SK-MEL-5 (cell line): ENCODE measurements around the gene LAMC2. TPM values are rescaled to one million over a fixed set of nuclear protein-coding genes. Genes with fewer than 3 reads are reported as not detected.
A peak's percentile ranks its signal among the peaks of the same experiment; 100 is the strongest.
"Not testable (repeated sequence)": the region's sequence is repeated elsewhere in the genome, so short reads cannot be mapped to it uniquely, and the experiment has no call there.

Source experiments
- DNase-seq: peaks from one replicate; pipeline ENCODE4 v3.0.0-alpha.2; 2016; ENCODE audit warnings: low read depth, low spot score
- in situ Hi-C: cut with HindIII; loops from 2 replicates; pipeline ENCODE4 v1.10.0; 2016; ENCODE audit warnings: low sequenced_read_pairs, high pct_unique_total_duplicates, low pct_unique_long_range_greater_than_20kb
- total RNA-seq: library from RNA; depleted of rRNA; stranded (reverse); fragments of >200 nt; shearing (Covaris generic); gene quantifications from 2 replicates; pipeline ENCODE4 v1.2.3, GENCODE V29; 2014

LAMC2 gene
- total RNA-seq, 1 experiment from 2014 or later: 0.03 TPM

DNA sequence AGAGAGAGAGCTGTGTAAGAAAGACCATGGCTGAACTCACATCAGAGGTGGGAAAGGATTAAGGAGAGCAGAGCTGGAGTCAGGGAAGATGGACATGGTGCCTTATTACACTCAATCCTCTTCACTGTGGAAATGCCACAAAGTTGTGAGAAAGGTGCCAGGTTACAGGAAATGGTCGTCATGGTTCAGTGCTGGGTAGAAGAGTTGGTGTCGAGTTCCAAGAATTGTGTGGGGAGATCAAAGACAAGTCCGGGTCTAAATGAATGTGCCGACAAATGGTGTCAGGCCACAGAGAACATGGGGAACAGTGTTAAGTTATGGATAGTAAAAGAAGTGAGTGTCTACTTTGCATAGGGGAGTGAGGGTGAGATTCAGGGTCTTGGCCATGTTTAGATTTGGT is 40.9 kb downstream of the LAMC2 start:
- in situ Hi-C loops: loop anchor here (25.0 kb wide), 1 partner anchor 90 kb away; no protein-coding TSS in a partner anchor
- DNase-seq: no peak

DNA sequence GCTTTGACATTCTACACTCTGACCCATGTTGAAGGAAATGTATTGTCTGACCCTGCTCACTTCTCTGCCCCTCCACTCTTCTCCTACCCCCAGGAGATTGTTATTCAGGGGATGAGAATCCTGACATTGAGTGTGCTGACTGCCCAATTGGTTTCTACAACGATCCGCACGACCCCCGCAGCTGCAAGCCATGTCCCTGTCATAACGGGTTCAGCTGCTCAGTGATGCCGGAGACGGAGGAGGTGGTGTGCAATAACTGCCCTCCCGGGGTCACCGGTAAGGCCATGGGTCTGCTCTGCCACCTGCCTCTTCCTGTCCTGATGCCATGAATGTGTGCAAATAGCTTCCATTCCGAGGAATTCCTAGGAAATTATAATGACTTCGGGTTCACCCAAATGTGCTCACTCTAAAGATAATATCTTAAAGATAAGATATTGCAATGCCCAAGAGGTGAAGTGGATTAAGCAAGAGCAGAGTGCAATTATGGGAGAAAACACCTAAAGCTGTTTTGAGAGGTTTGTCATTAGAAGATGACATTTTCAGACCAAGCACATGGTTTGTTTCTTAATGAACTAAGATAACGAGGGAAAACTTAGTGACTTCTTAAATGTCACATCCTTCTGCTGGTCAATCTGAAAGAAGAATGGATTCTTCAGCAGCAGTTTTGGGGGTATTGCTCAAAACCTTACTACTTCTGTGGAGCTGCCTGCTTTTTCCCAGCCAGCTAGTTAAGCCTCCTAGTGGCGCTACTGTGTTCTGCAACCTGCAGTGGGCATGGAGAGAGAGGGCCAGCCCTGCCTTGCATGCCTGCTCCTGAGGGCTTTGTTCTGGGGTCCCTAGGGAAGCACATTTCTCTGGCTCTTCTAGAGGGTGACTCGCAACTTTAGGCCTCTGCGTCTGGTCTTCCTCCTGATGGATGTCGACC is 41.6 kb downstream of the LAMC2 start:
- in situ Hi-C loops: loop anchor here (25.0 kb wide), 1 partner anchor 90 kb away; no protein-coding TSS in a partner anchor
- DNase-seq: peak; percentile 70

DNA sequence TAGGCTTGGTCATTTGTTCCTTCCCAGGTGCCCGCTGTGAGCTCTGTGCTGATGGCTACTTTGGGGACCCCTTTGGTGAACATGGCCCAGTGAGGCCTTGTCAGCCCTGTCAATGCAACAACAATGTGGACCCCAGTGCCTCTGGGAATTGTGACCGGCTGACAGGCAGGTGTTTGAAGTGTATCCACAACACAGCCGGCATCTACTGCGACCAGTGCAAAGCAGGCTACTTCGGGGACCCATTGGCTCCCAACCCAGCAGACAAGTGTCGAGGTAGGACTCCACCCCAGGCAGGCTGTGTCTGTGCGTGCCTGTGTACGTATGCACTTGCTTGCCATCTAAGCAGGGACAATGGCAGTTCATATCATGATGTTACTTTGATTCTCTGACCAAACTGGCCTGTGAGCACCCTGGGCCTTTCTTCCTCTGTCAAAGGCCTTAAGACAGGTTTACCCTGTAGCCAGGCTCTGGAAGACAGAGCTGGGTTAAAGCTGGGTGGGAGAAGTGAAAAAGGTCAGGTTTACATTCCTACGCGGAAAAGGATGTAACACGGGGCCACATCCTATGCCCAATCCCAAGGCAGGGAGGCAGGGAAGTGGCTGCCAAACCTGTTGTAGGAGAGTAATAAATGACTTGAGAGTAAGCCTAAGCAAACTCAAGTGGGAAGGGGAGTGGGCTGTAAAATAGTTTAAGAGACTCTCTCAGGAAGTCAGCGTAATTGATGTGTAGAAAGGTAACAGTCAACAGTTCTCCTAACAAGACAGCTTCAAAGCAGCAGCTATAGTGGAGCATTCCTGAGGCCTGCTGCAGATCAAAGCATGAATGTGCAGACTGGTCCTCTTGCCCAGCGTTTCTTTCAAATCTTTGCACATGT is 42.5 kb downstream of the LAMC2 start:
- in situ Hi-C loops: loop anchor here (25.0 kb wide), 1 partner anchor 91 kb away; no protein-coding TSS in a partner anchor

DNA sequence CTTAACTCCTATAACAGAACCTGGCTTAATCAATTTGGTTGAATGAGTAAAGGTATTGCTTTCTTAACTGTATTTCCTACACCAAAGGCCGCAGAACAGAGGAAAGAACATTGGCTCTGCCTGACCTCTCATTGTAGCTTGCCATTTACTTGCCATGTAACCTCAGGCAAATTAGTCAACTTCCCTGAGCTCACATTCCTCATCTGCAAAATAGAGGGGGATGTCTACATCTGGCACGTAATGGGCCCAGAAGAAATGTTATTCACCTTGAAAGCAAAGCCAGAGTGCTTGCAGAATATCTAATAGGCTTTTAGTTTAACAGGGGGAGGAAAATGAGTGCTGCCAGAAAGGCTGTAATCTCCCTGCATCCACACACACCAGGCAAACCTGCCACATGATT is 44.3 kb downstream of the LAMC2 start:
- DNase-seq: no peak
- in situ Hi-C loops: loop anchor here (25.0 kb wide), 1 partner anchor 93 kb away; no protein-coding TSS in a partner anchor

More for the DNA sequence above, 42.5 kb downstream of the LAMC2 start:
- no peak for DNase-seq

DNA sequence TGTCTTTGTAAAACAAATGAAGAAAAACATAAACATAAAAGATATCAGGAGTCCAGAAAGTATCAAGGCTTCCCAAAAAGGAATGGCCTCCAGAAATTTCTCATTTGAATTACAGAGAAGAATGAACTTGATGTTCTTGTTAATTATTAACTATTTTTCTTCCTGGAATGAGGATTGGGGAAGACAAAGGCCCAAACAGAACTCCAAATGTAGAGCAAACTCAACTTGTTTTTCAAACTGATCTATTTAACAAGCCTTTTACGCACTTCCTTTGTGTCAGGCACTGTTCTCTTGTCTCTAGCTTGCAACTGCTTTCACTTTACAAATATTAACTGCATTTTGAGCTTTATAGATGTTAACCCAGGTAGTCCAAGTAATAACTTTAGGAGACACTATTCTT is 45.5 kb downstream of the LAMC2 start:
- in situ Hi-C loops: loop anchor here (25.0 kb wide), 1 partner anchor 94 kb away; no protein-coding TSS in a partner anchor
- DNase-seq: no peak

DNA sequence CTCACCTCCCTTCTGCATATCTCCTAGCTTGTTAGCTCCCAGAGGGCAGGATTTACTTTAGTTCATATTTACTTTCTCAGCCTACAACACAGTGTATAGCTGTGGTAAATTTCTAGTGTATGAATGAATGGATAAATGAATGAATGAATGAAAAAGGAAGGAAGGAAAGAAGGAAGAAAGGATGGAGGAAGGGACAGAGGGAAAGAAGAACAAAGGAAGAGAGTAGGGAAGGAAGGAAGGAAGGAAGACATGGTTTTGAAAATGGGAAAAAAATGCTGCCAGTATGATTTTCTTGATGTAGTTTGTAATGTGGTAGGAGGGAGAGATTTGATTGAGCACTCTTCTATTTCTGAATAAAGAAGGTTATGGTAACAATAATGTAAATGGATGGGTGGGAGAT is 47.0 kb downstream of the LAMC2 start:
- no peak for DNase-seq
- in situ Hi-C loops: loop anchor here (25.0 kb wide), 1 partner anchor 96 kb away; no protein-coding TSS in a partner anchor

DNA sequence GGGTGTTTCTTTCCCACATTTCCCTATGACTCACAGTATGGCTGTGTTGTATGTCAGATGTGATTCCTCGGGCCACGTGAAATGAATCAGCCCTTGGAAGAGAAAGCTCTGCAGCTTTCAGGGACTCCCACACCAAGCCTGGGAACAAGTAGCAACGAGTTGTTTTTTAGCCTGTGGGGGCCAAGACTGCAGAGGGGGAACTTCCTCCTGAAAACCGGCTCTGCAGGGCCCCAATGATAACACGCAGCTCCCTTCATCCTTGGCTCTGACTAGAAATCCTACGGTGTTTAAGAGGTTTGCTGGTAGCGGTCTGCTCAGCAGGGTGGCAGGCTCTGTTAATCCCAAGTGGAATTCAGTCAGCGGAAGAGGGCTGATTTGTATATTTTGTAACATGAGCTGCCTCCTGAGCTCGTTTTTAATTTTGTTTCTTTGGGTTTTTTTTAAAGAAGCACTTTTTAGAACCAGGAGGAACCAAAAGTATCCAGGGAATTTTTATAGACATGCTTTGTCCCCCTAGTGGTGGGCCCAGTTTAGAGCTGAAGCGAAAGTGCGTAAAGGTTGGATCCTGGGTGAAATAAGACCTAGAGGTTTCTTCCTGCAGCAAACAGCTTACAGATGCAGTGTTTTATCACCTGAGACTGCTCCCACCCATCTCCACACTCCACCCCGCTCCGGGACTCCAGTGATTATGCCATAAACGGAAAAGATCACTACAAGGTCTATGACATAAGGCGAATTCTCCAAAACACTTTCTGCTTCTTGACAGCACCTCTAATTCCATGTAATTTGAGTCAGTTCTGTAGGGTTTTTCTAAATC is 48.8 kb downstream of the LAMC2 start:
- in situ Hi-C loops: loop anchor here (25.0 kb wide), 1 partner anchor 98 kb away; no protein-coding TSS in a partner anchor

DNA sequence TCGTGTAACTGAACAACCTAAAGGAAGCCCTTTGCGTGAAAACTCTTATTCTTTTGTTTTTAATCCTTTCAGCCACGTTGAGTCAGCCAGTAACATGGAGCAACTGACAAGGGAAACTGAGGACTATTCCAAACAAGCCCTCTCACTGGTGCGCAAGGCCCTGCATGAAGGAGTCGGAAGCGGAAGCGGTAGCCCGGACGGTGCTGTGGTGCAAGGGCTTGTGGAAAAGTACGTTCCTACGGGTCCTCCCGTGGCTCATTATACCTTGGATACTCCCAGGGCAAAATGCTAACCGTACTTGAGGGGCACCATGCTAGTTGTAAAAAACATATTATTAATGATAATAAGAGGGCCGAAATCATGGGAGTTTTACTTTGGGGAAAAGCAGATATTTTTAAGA is 49.4 kb downstream of the LAMC2 start:
- in situ Hi-C loops: loop anchor here (25.0 kb wide), 1 partner anchor 98 kb away; no protein-coding TSS in a partner anchor
- peak; percentile 82 for DNase-seq

More for the DNA sequence above, 48.8 kb downstream of the LAMC2 start:
- peak; percentile 73 for DNase-seq

DNA sequence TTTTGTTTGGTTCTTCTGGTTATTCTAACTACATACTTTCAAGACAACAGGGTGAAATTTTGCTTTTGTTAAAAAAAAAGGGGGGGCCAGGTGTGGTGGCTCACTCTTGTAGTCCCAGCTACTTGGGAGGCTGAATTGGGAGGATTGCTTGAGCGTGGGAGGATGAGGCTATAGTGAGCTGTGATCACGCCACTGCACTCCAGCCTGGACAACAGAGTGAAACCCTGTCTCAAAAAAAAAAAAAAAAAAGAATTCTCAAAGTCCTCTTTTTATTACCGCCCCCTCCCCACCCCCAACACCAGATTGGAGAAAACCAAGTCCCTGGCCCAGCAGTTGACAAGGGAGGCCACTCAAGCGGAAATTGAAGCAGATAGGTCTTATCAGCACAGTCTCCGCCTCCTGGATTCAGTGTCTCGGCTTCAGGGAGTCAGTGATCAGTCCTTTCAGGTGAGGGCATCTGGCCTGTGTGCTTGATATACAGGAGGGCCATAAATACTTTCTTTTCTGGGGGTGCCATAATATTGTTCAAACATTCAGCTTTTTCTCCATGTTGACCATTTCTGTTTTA is 50.2 kb downstream of the LAMC2 start:
- in situ Hi-C loops: loop anchor here (25.0 kb wide), 1 partner anchor 99 kb away; no protein-coding TSS in a partner anchor
- DNase-seq: no peak

DNA sequence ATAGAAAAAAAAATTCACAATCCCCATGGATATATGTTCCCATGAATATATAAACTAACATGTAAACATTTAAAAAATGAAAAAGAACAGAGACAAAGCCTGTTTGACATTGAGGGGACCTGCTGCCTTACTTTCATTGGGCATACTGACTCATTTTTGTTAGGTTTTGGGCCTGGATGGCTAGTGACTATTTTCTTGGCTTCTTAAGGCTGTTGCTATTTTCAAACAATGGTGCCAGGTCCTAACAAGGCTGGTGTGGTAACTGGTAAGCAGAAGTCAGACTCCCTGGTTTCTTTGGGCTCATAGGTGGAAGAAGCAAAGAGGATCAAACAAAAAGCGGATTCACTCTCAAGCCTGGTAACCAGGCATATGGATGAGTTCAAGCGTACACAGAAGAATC is 51.0 kb downstream of the LAMC2 start:
- DNase-seq: no peak
- in situ Hi-C loops: loop anchor here (25.0 kb wide), 1 partner anchor 100 kb away; no protein-coding TSS in a partner anchor

DNA sequence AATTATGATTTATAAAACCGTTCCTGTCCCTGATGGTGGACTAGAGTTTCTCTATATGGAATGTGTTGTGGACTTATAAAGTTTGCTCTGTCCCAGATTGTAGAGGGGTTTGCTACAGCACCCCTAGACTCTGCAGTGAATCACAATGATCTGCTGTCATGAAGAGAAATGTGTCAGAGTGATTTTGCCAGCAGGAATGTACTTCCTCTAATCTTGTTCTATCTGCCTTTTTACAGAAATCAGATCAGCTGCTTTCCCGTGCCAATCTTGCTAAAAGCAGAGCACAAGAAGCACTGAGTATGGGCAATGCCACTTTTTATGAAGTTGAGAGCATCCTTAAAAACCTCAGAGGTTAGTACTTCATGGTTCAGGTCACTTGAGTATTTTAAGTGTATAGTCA is 52.0 kb downstream of the LAMC2 start:
- in situ Hi-C loops: loop anchor here (25.0 kb wide), 1 partner anchor 101 kb away; no protein-coding TSS in a partner anchor
- no peak for DNase-seq

DNA sequence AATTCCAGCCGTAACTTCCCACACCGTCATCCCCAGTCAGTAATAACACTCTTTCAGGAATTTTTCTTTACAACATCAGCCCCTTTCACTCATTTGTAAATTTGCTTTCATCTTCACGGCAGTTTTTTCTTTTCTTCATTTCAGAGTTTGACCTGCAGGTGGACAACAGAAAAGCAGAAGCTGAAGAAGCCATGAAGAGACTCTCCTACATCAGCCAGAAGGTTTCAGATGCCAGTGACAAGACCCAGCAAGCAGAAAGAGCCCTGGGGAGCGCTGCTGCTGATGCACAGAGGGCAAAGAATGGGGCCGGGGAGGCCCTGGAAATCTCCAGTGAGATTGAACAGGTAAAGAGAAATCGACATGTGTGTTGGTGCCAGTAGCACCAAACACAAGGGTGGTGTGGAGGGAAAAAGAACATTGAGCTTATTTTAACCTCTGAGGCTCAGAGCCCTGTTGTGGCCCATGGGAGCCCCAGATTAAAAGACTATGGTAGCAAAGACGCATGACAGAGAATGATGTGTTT is 53.2 kb downstream of the LAMC2 start:
- in situ Hi-C loops: loop anchor here (25.0 kb wide), 1 partner anchor 102 kb away; no protein-coding TSS in a partner anchor
- no peak for DNase-seq

DNA sequence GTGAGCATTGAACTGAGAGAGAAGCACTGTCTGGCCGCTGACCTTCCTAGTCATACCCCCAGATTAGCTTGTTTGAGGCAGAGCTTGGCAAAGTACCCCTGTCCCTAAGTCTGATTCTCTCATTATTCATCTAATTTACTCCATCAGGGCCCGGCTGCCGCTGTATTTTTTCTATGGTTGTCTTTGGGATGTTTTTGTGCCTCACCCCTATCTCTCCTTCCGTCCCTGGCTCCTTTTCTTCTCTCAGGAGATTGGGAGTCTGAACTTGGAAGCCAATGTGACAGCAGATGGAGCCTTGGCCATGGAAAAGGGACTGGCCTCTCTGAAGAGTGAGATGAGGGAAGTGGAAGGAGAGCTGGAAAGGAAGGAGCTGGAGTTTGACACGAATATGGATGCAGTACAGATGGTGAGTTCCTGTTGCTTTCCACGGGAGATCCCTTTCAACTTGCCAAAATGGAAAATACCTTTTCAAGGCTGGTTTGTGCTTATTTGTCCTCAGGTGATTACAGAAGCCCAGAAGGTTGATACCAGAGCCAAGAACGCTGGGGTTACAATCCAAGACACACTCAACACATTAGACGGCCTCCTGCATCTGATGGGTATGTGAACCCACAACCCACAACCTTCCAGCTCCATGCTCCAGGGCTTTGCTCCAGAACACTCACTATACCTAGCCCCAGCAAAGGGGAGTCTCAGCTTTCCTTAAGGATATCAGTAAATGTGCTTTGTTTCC is 53.9 kb downstream of the LAMC2 start:
- no peak for DNase-seq
- in situ Hi-C loops: loop anchor here (25.0 kb wide), 1 partner anchor 103 kb away; no protein-coding TSS in a partner anchor

DNA sequence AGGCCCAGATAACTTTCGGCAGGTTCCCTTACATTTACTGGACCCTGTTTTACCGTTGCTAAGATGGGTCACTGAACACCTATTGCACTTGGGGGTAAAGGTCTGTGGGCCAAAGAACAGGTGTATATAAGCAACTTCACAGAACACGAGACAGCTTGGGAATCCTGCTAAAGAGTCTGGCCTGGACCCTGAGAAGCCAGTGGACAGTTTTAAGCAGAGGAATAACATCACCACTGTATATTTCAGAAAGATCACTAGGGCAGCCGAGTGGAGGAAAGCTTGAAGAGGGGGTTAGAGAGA is 54.4 kb downstream of the LAMC2 start:
- DNase-seq: no peak
- in situ Hi-C loops: loop anchor here (25.0 kb wide), 1 partner anchor 103 kb away; no protein-coding TSS in a partner anchor

DNA sequence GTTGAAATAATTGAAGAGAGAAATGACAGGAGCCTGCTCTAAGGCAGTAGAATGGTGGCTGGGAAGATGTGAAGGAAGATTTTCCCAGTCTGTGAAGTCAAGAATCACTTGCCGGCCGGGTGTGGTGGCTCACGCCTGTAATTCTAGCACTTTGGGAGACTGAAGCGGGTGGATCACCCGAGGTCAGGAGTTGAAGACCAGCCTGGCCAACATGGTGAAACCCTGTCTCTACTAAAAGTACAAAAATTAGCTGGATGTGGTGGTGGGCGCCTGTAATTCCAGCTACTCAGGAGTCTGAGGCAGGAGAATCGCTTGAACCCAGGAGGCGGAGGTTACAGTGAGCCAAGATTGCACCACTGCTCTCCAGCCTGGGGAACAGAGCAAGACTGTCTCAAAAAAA is 54.8 kb downstream of the LAMC2 start:
- in situ Hi-C loops: loop anchor here (25.0 kb wide), 1 partner anchor 104 kb away; no protein-coding TSS in a partner anchor
- not testable (repeated sequence) for DNase-seq

DNA sequence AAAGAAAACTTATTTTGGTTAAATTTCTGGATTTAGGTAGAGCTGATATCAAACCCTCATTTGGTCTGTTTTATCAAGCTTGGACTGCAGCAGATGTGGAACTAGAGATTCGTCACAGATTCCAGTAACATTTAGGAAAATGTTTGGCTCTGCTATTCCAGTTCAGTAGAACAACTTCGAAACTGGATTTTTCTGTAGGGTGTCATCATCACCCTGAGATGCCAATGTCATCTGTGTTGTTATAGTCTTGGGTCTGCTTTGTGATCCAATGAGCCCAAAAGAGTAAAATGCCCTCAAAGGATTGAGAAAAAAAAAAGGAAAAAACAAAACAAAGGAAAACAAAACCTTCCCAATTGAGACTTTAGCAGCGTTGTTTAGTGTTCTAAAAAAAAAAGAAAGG is 55.4 kb downstream of the LAMC2 start:
- DNase-seq: no peak
- in situ Hi-C loops: loop anchor here (25.0 kb wide), 1 partner anchor 104 kb away; no protein-coding TSS in a partner anchor
